Astrocyte (in vitro differentiated cells and primary cell): Measurements from ENCODE around the gene MRTFB. TPM values are rescaled to one million over a fixed set of nuclear protein-coding genes. Genes with fewer than 3 reads are reported as not detected.
A peak's percentile ranks its signal among the peaks of the same experiment; 100 is the strongest.

Experiments
- DNase-seq: peaks from one replicate; pipeline ENCODE4 v3.0.0-alpha.2; 2010; ENCODE audit warnings: low read depth
- FAIRE-seq: peaks from 2 replicates; lab custom pipeline; 2011; peaks lifted over from hg19 to GRCh38; lab: Jason Lieb, UNC
- H2AFZ ChIP-seq: 2 replicates; pipeline ENCODE4 v1.6.0; 2012; ENCODE audit warnings: low read depth, low read length, inconsistent platforms
- H3K27ac ChIP-seq: 2 replicates; pipeline ENCODE4 v1.5.1; 2011; ENCODE audit warnings: low read depth, low read length, inconsistent platforms
- H3K27me3 ChIP-seq: 2 replicates; pipeline ENCODE4 v1.6.0; 2011; ENCODE audit warnings: low read length, inconsistent platforms; ENCODE audit not compliant: insufficient read depth
- H3K36me3 ChIP-seq: 2 replicates; pipeline ENCODE4 v1.5.1; 2011; ENCODE audit warnings: low read length, inconsistent platforms; ENCODE audit not compliant: insufficient read depth
- H3K4me1 ChIP-seq: 2 replicates; pipeline ENCODE4 v1.5.1; 2011; ENCODE audit warnings: low read length, inconsistent platforms; ENCODE audit not compliant: insufficient read depth
- H3K4me2 ChIP-seq: 2 replicates; pipeline ENCODE4 v1.6.0; 2012; ENCODE audit warnings: low read length, inconsistent platforms
- H3K4me3 ChIP-seq: 2 replicates; pipeline ENCODE4 v1.5.1; 2011; ENCODE audit warnings: low read depth, mild to moderate bottlenecking, low read length, inconsistent platforms; ENCODE audit not compliant: insufficient read depth
- H3K79me2 ChIP-seq: 2 replicates; pipeline ENCODE4 v1.6.0; 2012; ENCODE audit warnings: mild to moderate bottlenecking, low read length, inconsistent platforms; ENCODE audit not compliant: insufficient read depth
- H3K9ac ChIP-seq: 2 replicates; pipeline ENCODE4 v1.6.0; 2012; ENCODE audit warnings: mild to moderate bottlenecking, low read length, inconsistent platforms
- H3K9me3 ChIP-seq: 2 replicates; pipeline ENCODE4 v1.5.1; 2012; ENCODE audit warnings: low read depth, mild to moderate bottlenecking, low read length, inconsistent platforms; ENCODE audit not compliant: insufficient read depth
- H4K20me1 ChIP-seq: 2 replicates; pipeline ENCODE4 v1.6.0; 2012; ENCODE audit warnings: low read length, inconsistent platforms; ENCODE audit not compliant: insufficient read depth
- H3K27ac Mint-ChIP-seq: one replicate; pipeline ENCODE4 v1.8.0; 2021; ENCODE audit warnings: mild to moderate bottlenecking, mixed read lengths; ENCODE audit not compliant: unreplicated experiment
- H3K27me3 Mint-ChIP-seq: one replicate; pipeline ENCODE4 v1.8.0; 2021; ENCODE audit warnings: low read depth, mixed read lengths; ENCODE audit not compliant: unreplicated experiment
- H3K36me3 Mint-ChIP-seq: one replicate; pipeline ENCODE4 v1.8.0; 2021; ENCODE audit warnings: low read depth, mixed read lengths; ENCODE audit not compliant: unreplicated experiment
- H3K4me1 Mint-ChIP-seq: one replicate; pipeline ENCODE4 v1.8.0; 2021; ENCODE audit warnings: low read depth, mixed read lengths; ENCODE audit not compliant: unreplicated experiment
- H3K4me3 Mint-ChIP-seq: one replicate; pipeline ENCODE4 v1.8.0; 2021; ENCODE audit warnings: mild to moderate bottlenecking, moderate library complexity, mixed read lengths; ENCODE audit not compliant: unreplicated experiment
- H3K9me3 Mint-ChIP-seq: one replicate; pipeline ENCODE4 v1.8.0; 2021; ENCODE audit warnings: mild to moderate bottlenecking, mixed read lengths; ENCODE audit not compliant: unreplicated experiment
- EZH2 ChIP-seq: IDR thresholded peaks from 2 replicates; pipeline ENCODE4 v1.6.1; 2012; ENCODE audit warnings: mild to moderate bottlenecking, low read length, inconsistent platforms; ENCODE audit not compliant: insufficient read depth
- total RNA-seq: library from RNA; stranded (reverse); gene quantifications from 2 replicates; pipeline ENCODE4 v1.2.1, GENCODE V29; 2021
- TF ChIP-seq, protein P1 (sequence below): IDR thresholded peaks from 2 replicates; pipeline ENCODE4 v1.5.1; 2011; ENCODE audit warnings: low read depth, mild to moderate bottlenecking, inconsistent platforms, low read length, moderate library complexity; ENCODE audit not compliant: insufficient read depth

The MRTFB gene
- total RNA-seq, 1 donor from 2014 or later, result 32.5 TPM

DNA sequence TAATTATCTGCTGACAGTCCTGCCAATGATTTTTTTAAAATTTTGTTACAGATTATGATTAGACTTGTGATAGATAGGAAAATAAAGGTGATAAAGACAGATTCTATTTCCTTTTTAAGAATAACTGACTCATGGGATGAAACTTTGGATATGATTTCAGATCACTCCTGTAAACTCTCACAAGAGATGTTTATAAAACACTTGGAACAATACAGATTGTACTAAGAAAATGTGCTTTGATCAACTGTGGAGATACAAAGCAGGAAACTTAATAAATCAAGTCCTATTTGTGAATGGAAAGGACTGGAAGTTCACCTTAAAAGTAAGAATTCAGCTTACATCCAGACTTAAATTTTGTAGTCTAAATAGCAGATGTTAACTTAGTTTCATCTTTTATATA, 21.4 kb downstream of the MRTFB start:
- H3K27me3 Mint-ChIP-seq, result no peaks in the 10 kb centered on the region
- no peak overlapping the region for H3K4me2 ChIP-seq
- no peaks in the 10 kb centered on the region for H3K4me1 ChIP-seq
- FAIRE-seq (no peak), DNase-seq (no peak)
- H3K4me3 Mint-ChIP-seq, result no peak overlapping the region
- H3K9me3 ChIP-seq, result no peaks in the 10 kb centered on the region
- TF ChIP-seq, protein P1, sequence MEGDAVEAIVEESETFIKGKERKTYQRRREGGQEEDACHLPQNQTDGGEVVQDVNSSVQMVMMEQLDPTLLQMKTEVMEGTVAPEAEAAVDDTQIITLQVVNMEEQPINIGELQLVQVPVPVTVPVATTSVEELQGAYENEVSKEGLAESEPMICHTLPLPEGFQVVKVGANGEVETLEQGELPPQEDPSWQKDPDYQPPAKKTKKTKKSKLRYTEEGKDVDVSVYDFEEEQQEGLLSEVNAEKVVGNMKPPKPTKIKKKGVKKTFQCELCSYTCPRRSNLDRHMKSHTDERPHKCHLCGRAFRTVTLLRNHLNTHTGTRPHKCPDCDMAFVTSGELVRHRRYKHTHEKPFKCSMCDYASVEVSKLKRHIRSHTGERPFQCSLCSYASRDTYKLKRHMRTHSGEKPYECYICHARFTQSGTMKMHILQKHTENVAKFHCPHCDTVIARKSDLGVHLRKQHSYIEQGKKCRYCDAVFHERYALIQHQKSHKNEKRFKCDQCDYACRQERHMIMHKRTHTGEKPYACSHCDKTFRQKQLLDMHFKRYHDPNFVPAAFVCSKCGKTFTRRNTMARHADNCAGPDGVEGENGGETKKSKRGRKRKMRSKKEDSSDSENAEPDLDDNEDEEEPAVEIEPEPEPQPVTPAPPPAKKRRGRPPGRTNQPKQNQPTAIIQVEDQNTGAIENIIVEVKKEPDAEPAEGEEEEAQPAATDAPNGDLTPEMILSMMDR, result no peak
- TF ChIP-seq EZH2, result no peak
- peaks cover 14% of the 10 kb centered on the region for H3K4me1 Mint-ChIP-seq
- peaks cover 18% of the 10 kb centered on the region for H4K20me1 ChIP-seq
- no peaks in the 10 kb centered on the region for H3K36me3 ChIP-seq
- H3K9ac ChIP-seq, result no peak overlapping the region
- H3K4me3 ChIP-seq, result no peak overlapping the region
- H3K36me3 Mint-ChIP-seq, result no peaks in the 10 kb centered on the region
- H3K27ac ChIP-seq, result no peak overlapping the region
- no peaks in the 10 kb centered on the region for H3K27me3 ChIP-seq
- H3K9me3 Mint-ChIP-seq, result no peaks in the 10 kb centered on the region
- peaks cover 19% of the 10 kb centered on the region for H3K79me2 ChIP-seq
- no peak overlapping the region for H3K27ac Mint-ChIP-seq
- H2AFZ ChIP-seq, result no peak overlapping the region

DNA sequence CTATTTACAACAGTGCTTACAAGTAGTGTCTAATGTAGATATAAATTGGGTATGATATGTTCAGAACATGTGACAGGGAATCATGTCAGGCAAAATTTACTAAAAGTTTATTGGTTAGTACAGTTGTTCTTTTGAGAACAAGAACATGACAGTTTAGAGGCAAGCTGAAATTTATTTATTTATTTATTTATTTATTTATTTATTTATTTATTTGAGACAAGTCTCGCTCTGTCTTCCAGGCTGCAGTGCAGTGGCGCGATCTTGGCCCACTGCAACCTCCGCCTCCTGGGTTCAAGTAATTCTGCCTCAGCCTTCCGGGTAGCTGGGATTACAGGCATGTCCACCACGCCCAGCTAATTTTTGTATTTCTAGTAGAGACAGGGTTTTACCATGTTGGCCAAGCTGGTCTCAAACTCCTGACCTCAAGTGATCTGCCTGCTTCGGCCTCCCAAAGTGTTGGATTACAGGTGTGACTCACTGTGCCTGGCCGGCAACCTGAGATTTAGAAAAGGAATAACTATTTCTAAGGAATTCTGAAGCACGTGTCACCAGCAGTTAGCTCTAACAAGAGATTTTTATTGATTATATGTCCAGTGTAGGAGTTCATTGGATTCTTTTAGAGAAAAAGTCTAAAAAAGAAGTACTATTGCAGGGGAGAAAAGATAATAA, 24.9 kb downstream of the MRTFB start:
- no peak overlapping the region for H3K27ac ChIP-seq
- no peaks in the 10 kb centered on the region for H3K36me3 ChIP-seq
- H3K9ac ChIP-seq, result no peak overlapping the region
- H3K27me3 ChIP-seq, result no peaks in the 10 kb centered on the region
- no peaks in the 10 kb centered on the region for H3K4me1 ChIP-seq
- DNase-seq (peak; percentile 46), FAIRE-seq (no peak)
- no peaks in the 10 kb centered on the region for H3K36me3 Mint-ChIP-seq
- no peak overlapping the region for H3K4me2 ChIP-seq
- H3K4me3 Mint-ChIP-seq, result no peak overlapping the region
- peaks cover 22% of the 10 kb centered on the region for H3K79me2 ChIP-seq
- H2AFZ ChIP-seq, result no peak overlapping the region
- no peaks in the 10 kb centered on the region for H3K27me3 Mint-ChIP-seq
- H3K4me3 ChIP-seq, result no peak overlapping the region
- TF ChIP-seq, protein P1, result no peak
- TF ChIP-seq EZH2, result no peak
- H3K9me3 Mint-ChIP-seq, result no peaks in the 10 kb centered on the region
- H3K9me3 ChIP-seq, result no peaks in the 10 kb centered on the region
- peaks cover 24% of the 10 kb centered on the region for H3K4me1 Mint-ChIP-seq
- H3K27ac Mint-ChIP-seq, result no peak overlapping the region
- peaks cover 14% of the 10 kb centered on the region for H4K20me1 ChIP-seq
